Endodermal cell (in vitro differentiated cells): Measurements from ENCODE around the gene RGS6. TPM values are rescaled to one million over a fixed set of nuclear protein-coding genes. Genes with fewer than 3 reads are reported as not detected.

ENCODE experiments used
- DNase-seq: peaks from one replicate; pipeline ENCODE4 v3.0.0-alpha.2; 2017
- H3K27ac ChIP-seq: 2 replicates; pipeline ENCODE4 v1.5.1; 2013; ENCODE audit warnings: mild to moderate bottlenecking, low read depth, low read length, moderate library complexity
- H3K27me3 ChIP-seq: 2 replicates; pipeline ENCODE4 v1.6.1; 2013; ENCODE audit warnings: mild to moderate bottlenecking, low read length, moderate library complexity; ENCODE audit not compliant: insufficient read depth, control insufficient read depth, poor library complexity, severe bottlenecking
- H3K36me3 ChIP-seq: 2 replicates; pipeline ENCODE4 v1.7.0; 2013; ENCODE audit warnings: mild to moderate bottlenecking, low read length, moderate library complexity; ENCODE audit not compliant: control insufficient read depth, insufficient read depth
- H3K4me1 ChIP-seq: one replicate; pipeline ENCODE4 v1.7.0; 2013; ENCODE audit warnings: low read length; ENCODE audit not compliant: control insufficient read depth, insufficient read depth
- H3K4me3 ChIP-seq: 2 replicates; pipeline ENCODE4 v1.5.1; 2013; ENCODE audit warnings: mild to moderate bottlenecking, low read length, moderate library complexity
- H3K9ac ChIP-seq: 2 replicates; pipeline ENCODE4 v1.6.1; 2013; ENCODE audit warnings: mild to moderate bottlenecking, low read length, moderate library complexity; ENCODE audit not compliant: poor library complexity, severe bottlenecking; ENCODE audit errors: extremely low read depth
- H3K9me3 ChIP-seq: 2 replicates; pipeline ENCODE4 v1.6.1; 2013; ENCODE audit warnings: mild to moderate bottlenecking, low read length, moderate library complexity; ENCODE audit not compliant: control insufficient read depth
- H3K27ac Mint-ChIP-seq: 2 replicates; pipeline ENCODE4 v1.8.0; 2020; ENCODE audit warnings: mixed read lengths
- H3K27me3 Mint-ChIP-seq: 2 replicates; pipeline ENCODE4 v1.8.0; 2021; ENCODE audit warnings: mild to moderate bottlenecking, mixed read lengths; ENCODE audit not compliant: insufficient read depth
- H3K36me3 Mint-ChIP-seq: 2 replicates; pipeline ENCODE4 v1.8.0; 2020; ENCODE audit warnings: low read depth, mixed read lengths
- H3K4me1 Mint-ChIP-seq: 2 replicates; pipeline ENCODE4 v1.8.0; 2020; ENCODE audit warnings: mixed read lengths
- H3K4me3 Mint-ChIP-seq: 2 replicates; pipeline ENCODE4 v1.8.0; 2020; ENCODE audit warnings: mild to moderate bottlenecking, moderate library complexity, mixed read lengths
- H3K9me3 Mint-ChIP-seq: 2 replicates; pipeline ENCODE4 v1.8.0; 2020; ENCODE audit warnings: mild to moderate bottlenecking, mixed read lengths
- whole genome bisulfite sequencing, 2 experiments: methylation state at CpG; one replicate each; pipeline versions ENCODE4 v1.1.5 to v1.1.7; 2013; ENCODE audit warnings: missing lambda C conversion rate in 2 of 2, mixed read lengths in 1 of 2; ENCODE audit not compliant: insufficient coverage in 1 of 2, insufficient read length in 1 of 2; 5-methylcytosine and 5-hydroxymethylcytosine counted together
- total RNA-seq, 2 donors: library from RNA; stranded (reverse); fragmentation: NEBNext Ultra II Directional in 1 of 2; extraction: Animal tissue kit (Norgen Biotek cat#: 25700) in 1 of 2; gene quantifications; 2 replicates in 1 of 2; 3 replicates in 1 of 2; pipeline ENCODE4 v1.2.1, GENCODE V29; 2021
- TF ChIP-seq, protein P1 (sequence below): fragments of 200-600 bp; sonication (generic); conservative IDR thresholded peaks from 2 replicates; pipeline ENCODE4 v1.5.0; 2021; ENCODE audit warnings: antibody characterized with exemption, mild to moderate bottlenecking

The RGS6 gene
- total RNA-seq, 2 donors from 2014 or later, result 10.1 to 16.3 TPM

DNA sequence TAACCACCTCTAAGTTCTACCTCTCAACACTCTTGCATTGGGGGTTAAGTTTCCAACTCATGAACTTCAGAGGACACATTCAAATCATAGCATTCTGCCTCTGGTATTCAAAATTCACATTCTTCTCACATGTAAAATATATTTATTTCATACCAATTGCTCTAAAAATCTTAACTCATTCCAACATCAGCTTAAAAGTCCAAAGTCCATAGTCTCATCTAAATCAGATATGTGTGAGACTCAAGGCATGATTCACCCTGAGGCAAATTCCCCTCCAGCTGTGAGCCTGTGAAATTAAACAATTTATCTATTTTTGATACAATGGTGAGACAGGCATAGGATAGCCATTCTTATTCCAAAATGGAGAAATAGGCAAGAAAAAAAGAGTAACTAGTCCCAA lies 214.0 kb downstream of the RGS6 start:
- no peak for DNase-seq
- TF ChIP-seq, protein P1, sequence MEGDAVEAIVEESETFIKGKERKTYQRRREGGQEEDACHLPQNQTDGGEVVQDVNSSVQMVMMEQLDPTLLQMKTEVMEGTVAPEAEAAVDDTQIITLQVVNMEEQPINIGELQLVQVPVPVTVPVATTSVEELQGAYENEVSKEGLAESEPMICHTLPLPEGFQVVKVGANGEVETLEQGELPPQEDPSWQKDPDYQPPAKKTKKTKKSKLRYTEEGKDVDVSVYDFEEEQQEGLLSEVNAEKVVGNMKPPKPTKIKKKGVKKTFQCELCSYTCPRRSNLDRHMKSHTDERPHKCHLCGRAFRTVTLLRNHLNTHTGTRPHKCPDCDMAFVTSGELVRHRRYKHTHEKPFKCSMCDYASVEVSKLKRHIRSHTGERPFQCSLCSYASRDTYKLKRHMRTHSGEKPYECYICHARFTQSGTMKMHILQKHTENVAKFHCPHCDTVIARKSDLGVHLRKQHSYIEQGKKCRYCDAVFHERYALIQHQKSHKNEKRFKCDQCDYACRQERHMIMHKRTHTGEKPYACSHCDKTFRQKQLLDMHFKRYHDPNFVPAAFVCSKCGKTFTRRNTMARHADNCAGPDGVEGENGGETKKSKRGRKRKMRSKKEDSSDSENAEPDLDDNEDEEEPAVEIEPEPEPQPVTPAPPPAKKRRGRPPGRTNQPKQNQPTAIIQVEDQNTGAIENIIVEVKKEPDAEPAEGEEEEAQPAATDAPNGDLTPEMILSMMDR, result no peak
- no peaks in the 10 kb centered on the region for H3K4me1 ChIP-seq
- no peaks in the 10 kb centered on the region for H3K36me3 ChIP-seq
- Mint-ChIP-seq H3K27me3 (no peaks in the 10 kb centered on the region), H3K36me3 (no peaks in the 10 kb centered on the region), H3K27ac (no peak overlapping the region), H3K4me1 (peaks cover 4% of the 10 kb centered on the region), H3K9me3 (peaks cover 5% of the 10 kb centered on the region), H3K4me3 (no peak overlapping the region)
- H3K4me3 ChIP-seq, result no peak overlapping the region
- H3K27ac ChIP-seq, result no peak overlapping the region
- H3K9ac ChIP-seq, result no peak overlapping the region
- no peaks in the 10 kb centered on the region for H3K9me3 ChIP-seq
- no peaks in the 10 kb centered on the region for H3K27me3 ChIP-seq

DNA sequence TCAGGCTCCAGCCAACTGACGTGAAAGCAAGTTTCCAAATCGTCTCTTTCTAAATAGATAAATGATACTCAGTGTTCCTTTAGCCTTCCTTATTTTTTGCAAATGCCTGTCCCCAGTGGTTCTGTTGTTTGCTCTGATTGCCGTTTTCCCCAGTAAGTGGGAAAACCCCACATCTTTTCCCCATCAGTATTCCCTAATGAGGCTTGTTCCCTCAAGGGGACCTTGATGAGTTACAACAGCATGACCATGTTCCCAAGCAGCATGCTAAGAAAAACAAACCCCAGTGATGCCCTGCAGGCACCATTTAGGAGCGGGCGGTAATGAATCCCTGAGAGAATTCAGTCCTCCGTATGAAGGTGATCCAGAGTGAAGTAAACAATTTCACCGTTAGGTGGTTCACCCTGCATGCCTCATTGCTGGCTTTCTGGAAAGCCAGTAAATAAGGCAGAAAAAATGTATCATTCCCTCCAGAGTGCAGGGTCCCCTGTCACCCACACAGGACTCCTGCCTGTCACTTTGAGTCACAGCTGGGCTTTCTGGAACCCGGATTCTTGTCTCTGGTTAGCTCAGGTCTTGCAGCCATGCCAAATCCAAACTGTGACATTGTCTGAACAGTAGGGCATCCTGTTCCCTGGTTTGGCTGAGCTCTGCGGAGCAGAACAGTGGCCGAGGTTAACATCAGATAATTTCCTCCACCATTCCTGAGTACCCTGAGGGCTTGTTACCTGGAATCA lies 222.6 kb downstream of the RGS6 start:
- H3K9me3 Mint-ChIP-seq, result peaks cover 47% of the 10 kb centered on the region
- 94 to 99% methylated on average over 8 to 10 of the region's 10 CpGs for WGBS, 2 experiments

DNA sequence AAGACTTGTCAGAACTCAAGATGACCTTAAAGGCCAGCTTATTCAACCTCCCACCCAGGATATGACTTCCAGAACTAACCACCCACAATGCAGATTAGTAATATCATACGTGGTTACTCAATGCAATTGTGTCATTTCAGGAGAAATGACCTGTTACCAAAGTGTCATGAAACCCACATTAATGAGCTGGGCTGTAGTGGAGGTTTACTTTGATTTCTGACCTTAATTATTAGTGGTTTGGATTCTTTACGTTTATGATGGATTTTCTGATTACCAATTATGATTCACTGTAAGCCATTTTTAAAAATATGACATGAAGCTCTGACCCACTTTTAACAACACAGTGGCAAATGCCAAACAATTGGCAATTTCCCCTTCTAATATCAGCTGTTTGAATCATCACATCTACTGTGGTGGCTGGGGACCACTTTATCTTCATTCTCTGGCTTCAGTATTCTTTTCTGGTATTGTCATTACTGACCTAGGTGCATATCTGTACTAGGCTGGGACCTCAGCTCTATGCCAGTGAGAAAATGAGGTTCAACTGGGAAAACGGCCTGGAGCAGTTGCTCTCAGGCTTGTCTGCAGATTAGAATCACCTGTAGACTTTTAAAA lies 223.3 kb downstream of the RGS6 start:
- DNase-seq, result no peak
- H3K4me3 ChIP-seq, result no peak overlapping the region
- 92 to 95% methylated on average over 2 to 3 of the region's 3 CpGs for WGBS, 2 experiments
- H3K9me3 Mint-ChIP-seq, result peaks cover 47% of the 10 kb centered on the region
- H3K27ac Mint-ChIP-seq, result no peak overlapping the region
- H3K9ac ChIP-seq, result no peak overlapping the region
- no peak overlapping the region for H3K27ac ChIP-seq
- H3K9me3 ChIP-seq, result peaks cover 27% of the 10 kb centered on the region
- peaks cover 4% of the 10 kb centered on the region for H3K36me3 Mint-ChIP-seq
- TF ChIP-seq, protein P1, result no peak
- no peak overlapping the region for H3K4me3 Mint-ChIP-seq
- H3K27me3 Mint-ChIP-seq, result no peaks in the 10 kb centered on the region
- peaks cover 9% of the 10 kb centered on the region for H3K4me1 Mint-ChIP-seq
- H3K36me3 ChIP-seq, result no peaks in the 10 kb centered on the region
- H3K4me1 ChIP-seq, result no peaks in the 10 kb centered on the region
- no peaks in the 10 kb centered on the region for H3K27me3 ChIP-seq

More for the DNA sequence above, 222.6 kb downstream of the RGS6 start:
- H3K4me1 ChIP-seq, result no peaks in the 10 kb centered on the region
- TF ChIP-seq, protein P1, result no peak
- no peak overlapping the region for H3K4me3 Mint-ChIP-seq
- H3K27ac ChIP-seq, result no peak overlapping the region
- no peak overlapping the region for H3K4me3 ChIP-seq
- H3K27me3 ChIP-seq, result no peaks in the 10 kb centered on the region
- H3K36me3 Mint-ChIP-seq, result peaks cover 4% of the 10 kb centered on the region
- peaks cover 9% of the 10 kb centered on the region for H3K4me1 Mint-ChIP-seq
- H3K9ac ChIP-seq, result no peak overlapping the region
- DNase-seq, result no peak
- H3K27me3 Mint-ChIP-seq, result no peaks in the 10 kb centered on the region
- H3K27ac Mint-ChIP-seq, result no peak overlapping the region
- peaks cover 27% of the 10 kb centered on the region for H3K9me3 ChIP-seq
- no peaks in the 10 kb centered on the region for H3K36me3 ChIP-seq
